ENCODE results near the gene OCRL.

Gene OCRL

GRCh38 chrX:129540068-129540653, at the start of gene OCRL:
OCRL (plus strand) TSS chrX:129540259; CDS start chrX:129540440, 181 bp downstream.
- DNase-seq (ENCODE audit: low read depth in 2 of 2): peak in 1 of 2 experiments; percentile 23

GRCh38 chrX:129490330-129490729, 49.7 kb upstream of the OCRL start:
- DNase-seq (ENCODE audit: low read depth in 2 of 2): no peak

DNA sequence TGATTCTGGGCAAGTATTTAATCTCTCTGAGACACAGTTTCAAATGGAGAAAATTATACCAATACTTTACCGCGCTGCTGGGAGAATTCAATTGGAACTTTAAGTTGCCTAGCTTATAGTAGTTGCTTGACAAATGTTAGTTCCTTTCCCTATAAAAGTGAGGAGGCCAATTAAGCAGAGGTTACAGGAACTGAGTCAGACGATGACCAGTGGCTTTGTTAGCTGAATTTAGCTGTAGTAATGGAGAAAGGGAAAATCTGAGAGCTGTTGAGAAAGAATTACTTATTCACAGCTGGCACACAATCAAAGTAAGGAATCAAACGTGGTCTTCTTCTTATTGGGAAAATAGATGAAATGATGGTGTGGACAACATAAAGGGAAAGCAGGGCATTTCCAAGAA, 46.4 kb upstream of the OCRL start:
- no peak for DNase-seq (ENCODE audit: low read depth in 2 of 2)

- no peak for DNase-seq (ENCODE audit: low read depth in 2 of 2)
Observed at GRCh38 chrX:129494887-129495286, 45.2 kb upstream of the OCRL start.

DNA sequence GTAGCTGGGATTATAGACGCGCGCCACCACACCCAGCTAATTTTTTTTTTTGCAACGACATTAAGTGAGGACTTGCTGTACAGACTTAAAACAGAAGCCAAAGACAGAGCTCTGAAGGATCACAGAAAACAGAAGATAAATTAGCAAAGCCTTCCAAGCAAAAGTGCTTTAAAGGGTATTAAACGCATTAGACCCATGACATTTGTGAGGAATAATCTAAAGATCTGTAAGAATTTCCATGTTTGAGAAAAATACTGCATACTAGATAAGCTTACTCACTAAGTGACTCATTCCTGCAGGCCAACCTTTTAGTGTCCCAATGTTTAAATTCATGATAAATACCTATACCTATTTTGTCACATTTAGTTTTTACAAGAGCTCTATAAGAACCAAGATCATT, 44.2 kb upstream of the OCRL start:
- DNase-seq (ENCODE audit: low read depth in 2 of 2): no peak

DNA sequence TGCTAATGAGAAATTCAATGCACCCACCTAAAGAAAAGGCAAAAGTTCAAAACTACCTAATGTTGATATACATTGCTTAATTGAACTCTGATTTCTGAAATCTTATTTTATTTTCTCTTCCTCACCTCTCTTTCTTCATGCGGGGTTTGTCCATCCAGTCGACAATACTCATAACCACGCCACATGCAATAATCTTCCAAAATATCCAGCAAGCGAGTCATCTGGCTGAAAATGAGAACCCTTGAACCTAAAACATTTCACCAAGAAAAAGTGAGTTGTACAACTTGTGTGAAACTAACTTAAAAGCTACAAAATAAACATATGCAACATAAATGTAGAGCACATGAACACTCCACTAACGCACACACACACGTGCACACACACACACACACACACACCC, 43.4 kb upstream of the OCRL start:
- no peak for DNase-seq (ENCODE audit: low read depth in 2 of 2)

DNA sequence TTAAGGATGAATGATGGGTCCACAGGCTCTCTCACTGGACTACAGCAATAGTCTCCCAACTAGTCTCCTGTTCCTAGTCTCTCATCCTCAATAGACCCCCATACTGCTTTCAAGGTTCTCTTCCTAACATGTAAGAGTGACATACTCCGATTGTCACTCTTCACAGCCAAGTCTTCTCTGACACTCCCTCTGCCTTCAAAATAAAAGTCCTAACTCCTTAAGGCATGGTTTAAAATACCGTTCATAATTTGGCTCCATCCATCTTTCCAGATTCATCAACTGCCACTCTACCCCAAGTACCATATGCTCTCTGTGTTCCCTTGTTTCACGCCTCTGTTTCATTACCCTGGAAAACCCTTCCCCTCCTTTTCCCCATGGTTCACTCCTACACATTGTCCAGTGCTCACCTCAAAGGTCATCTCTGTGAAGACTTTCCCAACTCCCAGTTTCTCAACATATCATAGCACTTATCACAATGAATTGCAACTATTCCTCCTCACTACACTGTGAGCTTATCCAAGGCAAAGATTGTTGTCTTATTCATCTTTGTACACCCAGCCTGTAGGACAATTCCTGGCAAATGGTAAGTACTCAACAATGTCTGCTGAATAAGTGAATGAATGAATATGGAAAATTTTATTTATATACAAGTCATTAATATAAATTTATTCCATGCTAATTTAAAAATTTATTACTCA, 42.8 kb upstream of the OCRL start:
- no peak for DNase-seq (ENCODE audit: low read depth in 2 of 2)

GRCh38 chrX:129510331-129510730, 29.7 kb upstream of the OCRL start:
- no peak for DNase-seq (ENCODE audit: low read depth in 2 of 2)

- no peak for DNase-seq (ENCODE audit: low read depth in 2 of 2)
Observed at GRCh38 chrX:129511689-129512088, 28.4 kb upstream of the OCRL start.

DNA sequence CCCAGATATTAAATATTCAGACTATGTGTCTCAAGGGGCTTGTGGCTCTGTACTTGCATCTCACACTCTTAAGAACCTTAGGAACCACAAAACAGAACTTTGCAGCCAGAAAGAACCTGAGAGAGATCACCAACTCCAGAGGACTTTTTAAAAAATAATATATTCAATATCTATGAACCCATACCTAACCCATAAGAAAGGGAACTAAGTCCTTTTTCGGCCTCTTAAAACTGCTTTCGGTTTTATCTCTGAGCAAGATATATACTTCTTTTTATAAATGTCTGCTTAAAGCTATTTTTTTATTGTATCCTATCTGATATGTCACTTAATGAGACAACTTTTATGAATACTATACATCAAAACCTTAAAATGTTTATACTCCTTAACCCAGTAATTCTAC, 27.6 kb upstream of the OCRL start:
- DNase-seq (ENCODE audit: low read depth in 2 of 2): no peak

DNA sequence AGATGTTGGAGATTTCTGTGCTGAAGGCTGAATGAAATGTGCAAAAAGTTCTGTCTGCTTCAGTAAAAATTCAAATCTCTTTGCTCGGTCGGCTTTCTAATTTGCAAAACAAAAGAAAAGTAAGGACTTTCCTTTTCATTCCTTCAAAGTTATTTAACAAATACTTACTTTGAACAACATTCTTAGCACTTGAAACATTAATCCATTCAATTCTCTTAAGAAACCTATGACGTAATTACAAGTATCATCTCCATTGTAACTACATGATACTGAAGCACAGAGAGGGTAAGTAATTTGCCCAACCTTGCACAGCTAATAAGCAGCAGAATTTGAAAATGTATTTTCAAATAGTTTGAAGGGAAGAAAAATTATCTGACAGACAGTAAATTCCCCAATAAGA, 23.7 kb upstream of the OCRL start:
- DNase-seq (ENCODE audit: low read depth in 2 of 2): no peak

DNA sequence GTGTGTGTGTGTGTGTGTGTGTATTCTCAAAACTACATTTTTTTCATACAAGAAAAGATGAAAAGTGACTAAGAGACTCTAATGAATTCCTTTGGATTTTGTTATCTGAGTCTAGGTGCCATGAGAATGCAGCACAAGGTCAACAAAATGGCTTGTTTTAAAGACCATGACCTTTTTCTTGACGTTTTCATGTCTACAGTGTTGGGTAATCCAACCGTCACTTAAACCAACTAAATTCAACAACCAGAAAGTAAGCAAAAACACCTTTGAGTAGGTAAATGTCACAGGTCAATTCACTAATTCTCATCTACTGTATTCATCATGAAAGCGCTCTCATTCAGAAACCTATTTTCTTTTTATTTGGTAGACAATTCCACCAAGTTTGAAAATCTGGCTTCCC, 19.9 kb upstream of the OCRL start:
- DNase-seq (ENCODE audit: low read depth in 2 of 2): no peak

DNA sequence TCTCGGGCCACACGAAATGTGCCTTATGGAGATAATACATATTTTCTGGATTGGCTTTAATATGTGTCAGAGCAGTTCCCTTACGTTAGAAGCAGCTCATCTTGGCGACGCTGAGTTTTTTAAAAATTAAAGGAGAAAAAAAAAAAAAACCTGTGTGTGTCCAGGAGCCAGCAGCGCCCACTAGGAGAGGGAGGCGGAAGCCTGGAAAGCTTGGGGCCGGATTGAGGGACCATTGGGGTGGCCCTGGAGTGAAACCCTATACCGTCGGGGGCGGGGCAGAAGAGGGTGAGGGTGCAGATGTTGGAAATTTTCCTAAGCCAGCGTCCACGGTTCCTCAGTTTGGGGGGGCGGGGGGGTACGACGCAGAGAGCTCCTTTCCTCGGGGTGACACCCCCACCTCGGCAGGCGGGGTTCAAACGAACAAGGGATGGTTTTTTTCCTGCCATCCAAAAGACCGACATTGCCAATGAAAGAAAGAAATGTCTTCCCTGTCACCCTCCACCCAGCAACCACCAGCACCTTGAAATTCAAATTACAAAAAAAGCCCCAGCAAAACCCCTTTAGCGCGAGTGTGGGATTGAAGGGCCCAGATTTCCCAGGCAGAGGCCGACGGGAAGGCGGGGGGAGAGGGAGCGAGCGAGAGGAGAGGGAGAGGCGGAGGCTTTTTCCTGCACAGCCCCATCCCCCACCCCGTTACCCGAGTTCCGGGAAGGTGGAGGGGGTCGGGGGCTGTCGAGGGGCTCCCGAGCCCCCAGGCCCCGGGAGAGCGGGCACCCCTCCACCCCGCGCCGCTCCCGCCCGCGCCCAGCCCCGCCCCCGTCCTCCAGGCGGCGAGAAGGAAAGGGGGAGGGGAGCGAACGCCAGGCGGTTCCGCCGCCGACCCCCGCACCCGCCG, 17.6 kb upstream of the OCRL start:
- no peak for DNase-seq (ENCODE audit: low read depth in 2 of 2)

DNA sequence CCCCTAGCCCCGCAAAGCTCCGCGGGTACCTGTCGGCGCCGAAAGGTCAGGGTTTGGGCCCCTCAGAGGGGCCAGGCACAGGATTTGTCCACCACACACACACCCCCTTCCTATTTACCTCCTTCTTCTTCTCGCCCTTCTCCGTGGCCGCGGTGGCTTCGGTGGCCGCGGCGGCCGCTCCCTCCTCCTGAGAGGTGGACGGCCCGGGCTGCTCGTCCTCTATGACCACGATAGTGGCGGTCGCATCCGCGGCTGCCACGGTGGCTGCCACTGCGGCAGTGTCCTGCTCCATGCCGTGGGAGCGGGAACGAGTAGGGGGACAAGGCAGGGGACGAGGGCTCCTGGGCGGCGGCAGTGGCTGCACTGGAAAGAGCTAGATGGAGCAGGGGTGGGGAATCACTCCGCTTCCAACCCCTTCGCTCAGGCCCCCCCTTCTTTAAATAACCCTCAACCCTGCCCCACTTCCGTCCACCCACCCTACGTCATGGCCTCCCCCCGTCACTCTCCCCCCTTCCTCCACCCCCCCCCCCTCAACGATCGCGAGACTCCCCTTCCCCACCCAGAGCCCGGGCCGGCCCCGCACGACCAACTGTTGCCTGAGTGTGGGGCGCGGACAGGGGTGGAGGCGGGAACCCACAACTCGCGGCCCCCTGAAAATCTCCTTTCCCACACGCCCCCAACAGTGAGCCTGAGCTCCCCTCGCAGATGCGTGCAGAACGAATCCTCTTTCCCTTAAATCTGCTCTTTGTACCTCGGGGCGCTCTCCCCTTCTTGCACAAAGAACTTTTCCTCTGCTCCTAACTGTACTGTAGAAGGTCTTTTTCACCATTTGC, 16.8 kb upstream of the OCRL start, which contains the start of gene SMARCA1:
SMARCA1 (minus strand) TSS at position 412 of the 833 bp plus-strand sequence; CDS start at position 292, 120 bp downstream.
- peak in 1 of 2 experiments; percentile 36 for DNase-seq (ENCODE audit: low read depth in 2 of 2)

- no peak for DNase-seq (ENCODE audit: low read depth in 2 of 2)
Observed at GRCh38 chrX:129524250-129524850, 15.7 kb upstream of the OCRL start.

DNA sequence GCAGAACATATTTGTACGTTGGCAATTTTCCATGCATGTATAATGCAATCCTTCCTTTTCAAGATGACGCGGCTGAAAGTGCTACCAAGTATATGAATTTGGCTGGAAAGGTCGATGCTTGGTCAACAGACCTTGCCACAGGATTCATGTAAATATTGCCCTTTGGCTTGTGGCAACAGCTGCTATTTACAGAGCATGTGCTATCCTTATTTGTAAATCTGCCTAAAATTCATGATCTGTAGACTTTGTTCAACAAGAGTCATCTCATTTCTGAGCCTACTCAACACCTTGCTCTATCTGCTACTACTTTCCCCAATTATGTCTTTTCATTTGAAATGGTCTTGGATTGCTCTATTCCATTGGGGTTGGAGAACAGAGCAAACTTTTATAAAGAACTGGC, 14.9 kb upstream of the OCRL start:
- no peak for DNase-seq (ENCODE audit: low read depth in 2 of 2)

DNA sequence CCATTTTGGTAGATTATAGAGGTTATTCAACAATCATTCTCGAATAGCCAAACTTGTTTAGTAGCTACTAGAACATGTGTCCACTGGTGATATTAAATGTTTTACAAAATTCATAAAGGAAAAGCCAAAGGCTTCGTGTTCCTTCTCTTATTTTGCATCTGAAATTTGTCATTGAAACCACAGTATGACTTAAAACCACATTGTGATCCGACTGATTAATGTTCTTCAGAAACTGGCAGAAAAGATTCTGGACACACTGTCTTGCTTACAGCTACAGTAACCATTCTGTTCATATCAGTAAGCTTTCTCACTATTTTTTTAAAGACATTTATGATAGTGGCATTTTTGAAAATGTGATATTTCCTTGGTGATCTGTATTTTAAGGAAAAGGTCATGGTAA, 14.2 kb upstream of the OCRL start:
- no peak for DNase-seq (ENCODE audit: low read depth in 2 of 2)

DNA sequence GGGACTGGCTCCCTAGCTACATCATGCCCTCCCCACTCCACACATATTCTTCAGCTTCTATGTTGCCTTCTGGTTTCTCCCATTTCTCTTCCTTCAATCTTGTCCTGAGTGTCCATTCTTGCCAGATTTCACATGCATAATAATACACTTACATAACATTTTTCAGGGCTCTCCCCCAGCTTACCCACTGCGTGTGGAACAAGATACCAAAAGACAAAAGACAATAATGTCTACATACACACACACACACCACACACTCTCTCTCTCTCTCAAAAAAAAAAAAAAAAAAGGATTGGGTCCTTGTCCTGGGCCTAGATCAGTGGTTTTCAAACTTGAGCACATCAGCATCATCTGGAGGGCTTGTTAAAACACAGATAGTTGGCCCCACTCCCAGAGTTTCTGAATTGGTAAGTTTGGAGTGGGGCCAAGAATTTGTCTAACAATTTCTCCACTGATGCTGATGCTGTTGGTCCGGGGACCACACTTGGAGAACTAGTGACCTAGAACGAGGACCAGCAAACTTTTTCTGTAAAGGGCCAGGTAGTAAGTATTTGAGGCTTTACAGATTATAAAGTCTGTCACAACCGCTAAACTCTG, 10.3 kb upstream of the OCRL start:
- peak; percentile 41 to 56 for DNase-seq (ENCODE audit: low read depth in 2 of 2)

- DNase-seq (ENCODE audit: low read depth in 2 of 2): no peak
Observed at GRCh38 chrX:129530410-129530809, 9.6 kb upstream of the OCRL start.

- no peak for DNase-seq (ENCODE audit: low read depth in 2 of 2)
Observed at GRCh38 chrX:129531132-129531531, 8.9 kb upstream of the OCRL start.

Measured in fibroblast of skin of left biceps (primary cell).